ENCODE data around the gene STIP1. TPM values are rescaled to one million over a fixed set of nuclear protein-coding genes. Genes with fewer than 3 reads are reported as not detected.

The STIP1 gene
- total RNA-seq, 1 experiment from 2014 or later, result 336 TPM

DNA sequence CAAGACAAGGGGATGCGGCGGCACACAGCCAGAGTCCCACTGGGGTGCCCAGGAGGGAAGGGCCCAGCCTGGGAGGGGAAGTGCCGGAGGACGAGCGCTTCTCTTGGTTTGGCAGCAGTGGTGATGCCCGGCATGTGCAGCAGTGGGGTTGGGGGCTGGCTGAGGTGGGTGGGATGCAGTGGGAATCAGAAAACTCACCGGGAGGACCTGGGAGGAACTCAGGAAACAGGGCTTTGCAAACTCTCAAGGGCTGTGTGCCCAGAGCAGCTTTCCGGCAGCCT lies 23.5 kb downstream of the STIP1 start:
- Histone ChIP-seq H2AFZ (ENCODE audit: low read depth, low read length, poor library complexity, severe bottlenecking) (no peak overlapping the region), H3K4me1 (ENCODE audit: control insufficient read depth in 1 of 2, insufficient read depth in 2 of 2, low read length in 2 of 2) (peaks cover 0 to 2% of the 10 kb centered on the region in 2 experiments; a peak in 1 of 4 replicates), H4K20me1 (ENCODE audit: insufficient read depth) (no peaks in the 10 kb centered on the region), H3K9me2 (ENCODE audit: insufficient read depth) (no peaks in the 10 kb centered on the region), H3K9ac (ENCODE audit: low read length) (no peak overlapping the region), H3K79me2 (ENCODE audit: insufficient read depth, low read length) (no peaks in the 10 kb centered on the region), H3K9me3 (ENCODE audit: control insufficient read depth in 1 of 2, insufficient read depth in 1 of 2, low read depth in 1 of 2, low read length in 2 of 2) (no peaks in the 10 kb centered on the region), H3K27me3 (ENCODE audit: insufficient read depth, low read length) (no peaks in the 10 kb centered on the region), H3K27ac (ENCODE audit: low read depth, low read length) (no peak overlapping the region), H3K4me3 (replicated peaks in 1 of 2; ENCODE audit: low read depth in 1 of 2, low read length in 2 of 2) (no peak overlapping the region), H3K36me3 (ENCODE audit: control insufficient read depth in 1 of 2, insufficient read depth in 2 of 2, low read length in 2 of 2) (peaks cover 12 to 13% of the 10 kb centered on the region in 2 experiments), H3K4me2 (ENCODE audit: low read length) (no peak overlapping the region)
- ChIA-PET CTCF (no interaction called here), RAD21 (ENCODE audit: low non-redundant PET in 1 of 2, low total read pairs in 2 of 2, uncharacterized antibody in 2 of 2, unreplicated experiment in 2 of 2) (no interaction called here), POLR2A (no interaction called here)
- intact Hi-C loops (cut with micrococcal nuclease), result no loop called here
- BruUV-seq (replicated peaks), result no TSS peak
- DNase-seq (ENCODE audit: low read depth, low spot score) (no peak), ATAC-seq (no peak)
- TF ChIP-seq SP1 (IDR thresholded peaks at IDR 0.05; ENCODE audit: low read depth) (no peak), CEBPB (IDR thresholded peaks at IDR 0.05; ENCODE audit: low read depth) (no peak), SIN3A (IDR thresholded peaks at IDR 0.05; ENCODE audit: low read depth) (no peak), EZH2phosphoT487 (IDR thresholded peaks at IDR 0.05; ENCODE audit: borderline replicate concordance) (no peak), ZBTB33 (IDR thresholded peaks at IDR 0.05; ENCODE audit: extremely low read depth, insufficient replicate concordance, low read length) (no peak)
- TF ChIP-seq, protein P1, sequence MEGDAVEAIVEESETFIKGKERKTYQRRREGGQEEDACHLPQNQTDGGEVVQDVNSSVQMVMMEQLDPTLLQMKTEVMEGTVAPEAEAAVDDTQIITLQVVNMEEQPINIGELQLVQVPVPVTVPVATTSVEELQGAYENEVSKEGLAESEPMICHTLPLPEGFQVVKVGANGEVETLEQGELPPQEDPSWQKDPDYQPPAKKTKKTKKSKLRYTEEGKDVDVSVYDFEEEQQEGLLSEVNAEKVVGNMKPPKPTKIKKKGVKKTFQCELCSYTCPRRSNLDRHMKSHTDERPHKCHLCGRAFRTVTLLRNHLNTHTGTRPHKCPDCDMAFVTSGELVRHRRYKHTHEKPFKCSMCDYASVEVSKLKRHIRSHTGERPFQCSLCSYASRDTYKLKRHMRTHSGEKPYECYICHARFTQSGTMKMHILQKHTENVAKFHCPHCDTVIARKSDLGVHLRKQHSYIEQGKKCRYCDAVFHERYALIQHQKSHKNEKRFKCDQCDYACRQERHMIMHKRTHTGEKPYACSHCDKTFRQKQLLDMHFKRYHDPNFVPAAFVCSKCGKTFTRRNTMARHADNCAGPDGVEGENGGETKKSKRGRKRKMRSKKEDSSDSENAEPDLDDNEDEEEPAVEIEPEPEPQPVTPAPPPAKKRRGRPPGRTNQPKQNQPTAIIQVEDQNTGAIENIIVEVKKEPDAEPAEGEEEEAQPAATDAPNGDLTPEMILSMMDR (IDR thresholded peaks at IDR 0.05 in 2 of 3, conservative IDR thresholded peaks at IDR 0.05 in 1 of 3; ENCODE audit: borderline replicate concordance in 1 of 3, insufficient read depth in 1 of 3, low read depth in 2 of 3, low read length in 2 of 3), result no peak
- TF ChIP-seq, protein P2, sequence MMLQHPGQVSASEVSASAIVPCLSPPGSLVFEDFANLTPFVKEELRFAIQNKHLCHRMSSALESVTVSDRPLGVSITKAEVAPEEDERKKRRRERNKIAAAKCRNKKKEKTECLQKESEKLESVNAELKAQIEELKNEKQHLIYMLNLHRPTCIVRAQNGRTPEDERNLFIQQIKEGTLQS (IDR thresholded peaks at IDR 0.05), result no peak

Data from HCT116 (cell line).